ENCODE data around the gene IPP. TPM values are rescaled to one million over a fixed set of nuclear protein-coding genes. Genes with fewer than 3 reads are reported as not detected.

IPP gene
- total RNA-seq, result 11.6 TPM

DNA sequence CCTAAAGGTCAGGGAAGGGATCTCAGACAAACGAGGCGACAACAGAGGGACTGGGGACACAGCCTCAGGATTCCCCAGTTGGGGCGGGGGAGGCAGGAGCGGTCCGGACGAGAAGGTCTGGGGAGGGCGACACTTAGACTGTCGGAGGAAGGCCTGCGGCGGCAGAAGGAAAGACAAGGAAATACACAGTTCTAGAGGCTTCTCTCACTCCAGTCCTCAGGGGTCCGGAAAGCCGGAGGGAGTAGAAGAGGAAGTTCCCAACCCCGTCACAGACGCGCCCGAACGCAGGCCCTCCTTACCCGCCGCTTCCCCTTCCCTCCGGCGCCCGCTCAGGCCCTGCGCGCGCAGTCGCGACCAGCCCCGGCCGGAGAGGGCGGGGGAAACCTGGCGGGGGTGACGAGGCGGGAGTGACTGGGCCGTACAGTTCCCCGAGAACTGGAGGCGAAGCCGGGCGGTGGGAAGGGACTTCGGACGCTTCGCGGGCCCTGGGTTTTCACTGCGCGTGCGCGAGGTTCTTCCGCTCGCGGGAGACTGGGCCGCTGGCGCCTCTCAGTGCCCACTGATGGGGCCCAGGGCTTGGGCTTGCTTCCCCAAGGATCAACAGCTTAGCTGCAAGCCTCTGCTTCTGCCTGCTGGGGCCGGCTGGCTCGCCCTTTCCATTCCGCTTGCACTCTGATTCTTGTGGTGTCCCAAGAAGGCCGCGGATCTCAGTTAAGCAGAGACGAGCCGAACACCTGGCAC, at the start of gene IPP:
TSS of gene IPP (minus strand) at position 356 of the 741 bp plus-strand sequence. CDS start 4,242 bp downstream, outside the sequence.

GRCh38 chr1:45687754-45688740, 62.4 kb downstream of the IPP start, which contains the start of gene TMEM69:
Gene TMEM69 (plus strand): TSS chr1:45688181. CDS start chr1:45691069, 2,888 bp downstream.

DNA sequence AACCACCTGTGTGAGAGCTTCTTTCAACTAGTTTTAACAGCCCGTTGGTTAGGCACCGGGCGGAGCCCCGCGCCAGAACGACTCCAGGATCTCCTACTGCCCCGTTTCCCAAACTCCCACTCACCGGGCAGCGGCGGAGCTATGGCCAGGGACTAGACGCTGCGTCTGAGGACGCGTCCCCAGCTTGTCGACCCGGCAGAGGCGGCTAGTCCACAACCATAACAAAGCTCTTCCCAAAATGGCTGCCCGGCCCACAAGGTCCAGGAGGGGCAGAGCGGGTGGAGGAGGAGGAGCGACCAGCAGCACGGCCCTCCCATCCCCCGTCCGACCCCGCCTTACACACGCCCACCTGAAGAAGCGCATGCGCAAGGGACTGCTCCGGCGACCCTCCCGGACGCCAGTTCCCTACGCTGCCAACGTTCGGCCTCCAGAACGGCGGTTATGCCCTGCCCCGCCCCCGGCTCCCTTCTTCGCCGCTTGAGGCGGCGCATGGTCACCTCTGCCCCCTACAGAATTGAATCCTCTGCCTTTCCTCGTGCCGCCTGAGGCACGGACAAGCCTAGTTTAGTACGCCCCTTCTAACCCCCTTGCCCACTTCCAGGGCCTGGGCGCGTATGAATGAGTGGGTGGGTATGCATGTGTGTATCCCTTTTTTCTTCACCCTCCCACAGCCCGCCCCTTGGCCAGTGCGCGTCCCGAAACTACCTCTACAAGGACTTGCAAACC, 64.0 kb downstream of the IPP start, which contains the start of gene GPBP1L1:
TSS of gene GPBP1L1 (minus strand) at position 246 of the 726 bp plus-strand sequence. CDS start 27,446 bp downstream, outside the sequence.

Other genes starting within 250 kb of the IPP start
- 128 TPM for gene PRDX1, start 228.8 kb downstream of the IPP start, total RNA-seq
- 68.9 TPM for gene AKR1A1, start 199.8 kb downstream of the IPP start, total RNA-seq
- gene NASP, start 166.6 kb downstream of the IPP start, total RNA-seq, result 165 TPM
- gene CCDC17, start 126.6 kb downstream of the IPP start, total RNA-seq, result 0.94 TPM
- gene GPBP1L1, start 64.1 kb downstream of the IPP start, total RNA-seq, result 91.1 TPM
- 31.0 TPM for gene TMEM69, start 62.5 kb downstream of the IPP start, total RNA-seq
- gene MAST2, start 53.0 kb upstream of the IPP start, total RNA-seq, result 126 TPM

Data from parietal lobe (tissue), 1 donor.